Mammary epithelial cell (primary cell): ENCODE results near the gene IPO9.

Experiments
- EZH2 ChIP-seq: IDR thresholded peaks from 2 replicates; pipeline ENCODE4 v1.6.1; 2012; ENCODE audit warnings: low read length, inconsistent platforms, borderline replicate concordance
- TF ChIP-seq, protein P1 (sequence below), 2 donors: IDR thresholded peaks in 1 of 2; conservative IDR thresholded peaks in 1 of 2; 2 replicates each; pipeline ENCODE4 v1.5.1; 2011 to 2012; ENCODE audit warnings: inconsistent platforms in 2 of 2, low read length in 2 of 2, mild to moderate bottlenecking in 2 of 2, control low read depth in 1 of 2, low read depth in 1 of 2; ENCODE audit not compliant: insufficient read depth in 1 of 2; ENCODE audit errors: extremely low read depth in 1 of 2

DNA sequence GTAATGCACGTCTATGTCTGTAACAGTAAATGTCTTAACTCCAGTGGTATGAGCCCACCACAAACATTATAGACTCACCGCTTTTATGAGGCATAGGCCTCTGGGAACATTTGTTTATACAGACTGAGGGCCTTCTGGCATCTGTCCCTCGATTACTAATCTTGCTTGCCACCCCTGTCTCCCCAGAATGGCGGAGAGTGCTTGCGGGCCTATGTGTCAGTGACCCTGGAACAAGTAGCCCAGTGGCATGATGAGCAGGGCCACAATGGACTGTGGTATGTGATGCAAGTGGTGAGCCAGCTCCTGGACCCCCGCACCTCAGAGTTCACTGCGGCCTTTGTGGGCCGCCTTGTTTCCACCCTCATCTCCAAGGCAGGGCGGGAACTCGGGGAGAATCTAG, 41.4 kb downstream of the IPO9 start:
- TF ChIP-seq, protein P1, sequence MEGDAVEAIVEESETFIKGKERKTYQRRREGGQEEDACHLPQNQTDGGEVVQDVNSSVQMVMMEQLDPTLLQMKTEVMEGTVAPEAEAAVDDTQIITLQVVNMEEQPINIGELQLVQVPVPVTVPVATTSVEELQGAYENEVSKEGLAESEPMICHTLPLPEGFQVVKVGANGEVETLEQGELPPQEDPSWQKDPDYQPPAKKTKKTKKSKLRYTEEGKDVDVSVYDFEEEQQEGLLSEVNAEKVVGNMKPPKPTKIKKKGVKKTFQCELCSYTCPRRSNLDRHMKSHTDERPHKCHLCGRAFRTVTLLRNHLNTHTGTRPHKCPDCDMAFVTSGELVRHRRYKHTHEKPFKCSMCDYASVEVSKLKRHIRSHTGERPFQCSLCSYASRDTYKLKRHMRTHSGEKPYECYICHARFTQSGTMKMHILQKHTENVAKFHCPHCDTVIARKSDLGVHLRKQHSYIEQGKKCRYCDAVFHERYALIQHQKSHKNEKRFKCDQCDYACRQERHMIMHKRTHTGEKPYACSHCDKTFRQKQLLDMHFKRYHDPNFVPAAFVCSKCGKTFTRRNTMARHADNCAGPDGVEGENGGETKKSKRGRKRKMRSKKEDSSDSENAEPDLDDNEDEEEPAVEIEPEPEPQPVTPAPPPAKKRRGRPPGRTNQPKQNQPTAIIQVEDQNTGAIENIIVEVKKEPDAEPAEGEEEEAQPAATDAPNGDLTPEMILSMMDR (conservative IDR thresholded peaks at IDR 0.05 in 1 of 2, IDR thresholded peaks at IDR 0.05 in 1 of 2; ENCODE audit: extremely low read depth in 1 of 2, insufficient read depth in 1 of 2, low read depth in 1 of 2, low read length in 2 of 2): no peak
- TF ChIP-seq EZH2: no peak
